SK-N-SH (cell line): ENCODE measurements around the gene MYO7A. TPM values are rescaled to one million over a fixed set of nuclear protein-coding genes. Genes with fewer than 3 reads are reported as not detected.

Experiments
- CTCF ChIA-PET: fragments of 300-600, 350-600 bp; formaldehyde crosslinking; extraction: SDS; loops from one replicate; lab custom pipeline; 2021; lab: Yijun Ruan, JAX
- POLR2A ChIA-PET: fragments of 350-600 bp; sonication (Branson Sonifier 250); formaldehyde crosslinking; extraction: SDS; loops from one replicate; lab custom pipeline; 2020; ENCODE audit warnings: antibody characterized with exemption, inconsistent platforms; lab: Yijun Ruan, JAX
- DNase-seq: peaks from one replicate; pipeline ENCODE4 v3.0.0; 2012
- H2AFZ ChIP-seq: fragments of 200-600 bp; sonication (generic); 2 replicates; pipeline ENCODE4 v1.8.1; 2016; ENCODE audit warnings: antibody characterized with exemption, mild to moderate bottlenecking, low read depth
- H3F3A ChIP-seq: fragments of 200-600 bp; sonication (generic); replicated peaks from 2 replicates; pipeline ENCODE3; 2016; ENCODE audit warnings: antibody characterized with exemption, mild to moderate bottlenecking; ENCODE audit not compliant: insufficient read depth
- H3K27ac ChIP-seq, 2 experiments: fragments of 200-500 bp in 1 of 2; fragments of 200-600 bp in 1 of 2; sonication (Bioruptor generic) in 1 of 2; sonication (generic), shearing (Covaris generic) in 1 of 2; 2 replicates each; pipeline versions ENCODE4 v1.5.1 to v1.6.1; 2014 to 2016; ENCODE audit warnings: low read depth in 2 of 2, inconsistent platforms in 1 of 2, low read length in 1 of 2, mild to moderate bottlenecking in 1 of 2, mixed read lengths in 1 of 2
- H3K27me3 ChIP-seq: fragments of 200-600 bp; sonication (generic), shearing (Covaris generic); 2 replicates; pipeline ENCODE4 v1.6.1; 2016; ENCODE audit warnings: mixed run types; ENCODE audit not compliant: insufficient read depth
- H3K36me3 ChIP-seq, 2 experiments: fragments of 200-500 bp in 1 of 2; fragments of 200-600 bp in 1 of 2; sonication (Bioruptor generic) in 1 of 2; sonication (generic) in 1 of 2; replicated peaks in 1 of 2; 2 replicates each; pipeline versions ENCODE3 to v1.5.1; 2014 to 2016; ENCODE audit warnings: low read length in 1 of 2, mild to moderate bottlenecking in 1 of 2; ENCODE audit not compliant: insufficient read depth in 2 of 2, control insufficient read depth in 1 of 2
- H3K4me1 ChIP-seq, 2 experiments: fragments of 200-500 bp in 1 of 2; fragments of 200-600 bp in 1 of 2; sonication (Bioruptor generic) in 1 of 2; sonication (generic), shearing (Covaris generic) in 1 of 2; 2 replicates each; pipeline versions ENCODE4 v1.5.1 to v1.6.1; 2014 to 2016; ENCODE audit warnings: low read depth in 1 of 2, low read length in 1 of 2, mixed run types in 1 of 2; ENCODE audit not compliant: insufficient read depth in 2 of 2, control insufficient read depth in 1 of 2
- H3K4me2 ChIP-seq: fragments of 200-600 bp; sonication (generic), shearing (Covaris generic); 2 replicates; pipeline ENCODE4 v1.6.1; 2017; ENCODE audit warnings: mixed run types
- H3K4me3 ChIP-seq, 2 experiments: fragments of 200-500 bp in 1 of 2; fragments of 200-600 bp in 1 of 2; sonication (Bioruptor generic) in 1 of 2; sonication (generic), shearing (Covaris generic) in 1 of 2; 2 replicates each; pipeline versions ENCODE4 v1.5.1 to v1.8.1; 2014 to 2016; ENCODE audit warnings: low read depth in 2 of 2, inconsistent platforms in 1 of 2, low read length in 1 of 2, mild to moderate bottlenecking in 1 of 2, mixed read lengths in 1 of 2, moderate library complexity in 1 of 2
- H3K79me2 ChIP-seq: fragments of 200-600 bp; sonication (generic); 2 replicates; pipeline ENCODE4 v1.8.1; 2017; ENCODE audit warnings: mild to moderate bottlenecking; ENCODE audit not compliant: insufficient read depth
- H3K9ac ChIP-seq: fragments of 200-600 bp; sonication (generic); 2 replicates; pipeline ENCODE4 v1.6.1; 2017; ENCODE audit warnings: mixed run types
- H3K9me2 ChIP-seq: fragments of 200-600 bp; sonication (generic); 2 replicates; pipeline ENCODE4 v1.6.1; 2017; ENCODE audit warnings: mixed run types
- H3K9me3 ChIP-seq: fragments of 200-600 bp; sonication (generic); 2 replicates; pipeline ENCODE4 v1.6.1; 2017; ENCODE audit warnings: mixed run types, mild to moderate bottlenecking, moderate library complexity
- H4K20me1 ChIP-seq: fragments of 200-600 bp; sonication (generic); 2 replicates; pipeline ENCODE4 v1.6.1; 2017; ENCODE audit warnings: mild to moderate bottlenecking, mixed run types; ENCODE audit not compliant: insufficient read depth
- CHD2 ChIP-seq: fragments of 150-350 bp; IDR thresholded peaks from 2 replicates; pipeline ENCODE4 v1.6.1; 2018; ENCODE audit warnings: low read length; ENCODE audit not compliant: partially characterized antibody
- EP300 ChIP-seq, 2 experiments: IDR thresholded peaks; 2 replicates each; pipeline versions ENCODE4 v1.4.0 to v1.6.1; 2012; ENCODE audit warnings: borderline replicate concordance in 1 of 2, low read depth in 1 of 2, low read length in 1 of 2
- FOXJ3 ChIP-seq: sonication (generic); formaldehyde crosslinking; IDR thresholded peaks from 2 replicates; pipeline ENCODE4 v1.5.1; 2020; ENCODE audit warnings: mild to moderate bottlenecking, missing genetic modification reagents
- GABPA ChIP-seq: IDR thresholded peaks from 2 replicates; pipeline ENCODE4 v1.4.0; 2012; ENCODE audit warnings: low read depth, mild to moderate bottlenecking
- JUND ChIP-seq: IDR thresholded peaks from 2 replicates; pipeline ENCODE4 v1.4.0; 2012
- MAX ChIP-seq: IDR thresholded peaks from 2 replicates; pipeline ENCODE4 v1.4.0; 2012; ENCODE audit warnings: low read depth
- RAD21 ChIP-seq: IDR thresholded peaks from 2 replicates; pipeline ENCODE4 v1.6.1; 2012; ENCODE audit warnings: mild to moderate bottlenecking, low read length
- RXRA ChIP-seq: IDR thresholded peaks from 2 replicates; pipeline ENCODE4 v1.4.0; 2012; ENCODE audit warnings: low read depth, mild to moderate bottlenecking, borderline replicate concordance
- TAF1 ChIP-seq: IDR thresholded peaks from 2 replicates; pipeline ENCODE4 v1.6.1; 2012; ENCODE audit warnings: low read depth, mild to moderate bottlenecking, low read length, moderate library complexity, borderline replicate concordance
- TEAD4 ChIP-seq: IDR thresholded peaks from 2 replicates; pipeline ENCODE4 v1.4.0; 2012; ENCODE audit warnings: mild to moderate bottlenecking, borderline replicate concordance; ENCODE audit not compliant: insufficient read depth
- WGBS: methylation state at CpG from one replicate; pipeline ENCODE4 v1.1.6; 2017; ENCODE audit warnings: low lambda C conversion rate; 5-methylcytosine and 5-hydroxymethylcytosine counted together
- polyA plus RNA-seq, 3 experiments: library from polyadenylated mRNA; depleted of rRNA; stranded (reverse); fragments of >200 nt; gene quantifications; 2 replicates each; pipeline ENCODE4 v1.2.3, GENCODE V29; 2012
- TF ChIP-seq, protein P1 (sequence below): IDR thresholded peaks from 2 replicates; pipeline ENCODE4 v1.6.1; 2012; ENCODE audit warnings: mild to moderate bottlenecking, low read depth, low read length, moderate library complexity
- TF ChIP-seq, protein P2 (sequence below): fragments of 200-600 bp; sonication (generic); IDR thresholded peaks from 2 replicates; pipeline ENCODE4 v1.6.1; 2017; ENCODE audit warnings: antibody characterized with exemption, mild to moderate bottlenecking, moderate library complexity

The MYO7A gene
- polyA plus RNA-seq, 1 of the 3 experiments (the other 2 are of a cell fraction): 0.08 TPM

GRCh38 chr11:77186302-77186701, 58.3 kb downstream of the MYO7A start:
- Histone ChIP-seq H3F3A (no peaks in the 10 kb centered on the region), H3K4me1 (no peaks in the 10 kb centered on the region), H3K9me2 (no peaks in the 10 kb centered on the region), H3K27me3 (no peaks in the 10 kb centered on the region)
- 39% methylated on average over 1 of the region's 1 CpG for WGBS
- no peak for TF ChIP-seq TAF1
- TF ChIP-seq, all 33 proteins: peak for 0
- Histone ChIP-seq H3K4me3 (no peak overlapping the region), H3K9ac (no peak overlapping the region), H3K4me2 (no peak overlapping the region), H3K27ac (no peak overlapping the region), H3K79me2 (no peaks in the 10 kb centered on the region), H4K20me1 (no peaks in the 10 kb centered on the region), H3K9me3 (no peaks in the 10 kb centered on the region), H2AFZ (no peak overlapping the region), H3K36me3 (no peaks in the 10 kb centered on the region)
- ChIA-PET CTCF (interaction anchor here (0.8 to 11.8 kb wide), 8 partner anchors 11 to 367 kb away, joined by 4 to 270 read pairs (median 16); partner anchors contain the start of gene MYO7A), POLR2A (interaction anchor here (1.2 kb wide), 1 partner anchor 59 kb away, joined by 7 read pairs; the partner anchor contains the start of gene MYO7A)
- no peak for DNase-seq

DNA sequence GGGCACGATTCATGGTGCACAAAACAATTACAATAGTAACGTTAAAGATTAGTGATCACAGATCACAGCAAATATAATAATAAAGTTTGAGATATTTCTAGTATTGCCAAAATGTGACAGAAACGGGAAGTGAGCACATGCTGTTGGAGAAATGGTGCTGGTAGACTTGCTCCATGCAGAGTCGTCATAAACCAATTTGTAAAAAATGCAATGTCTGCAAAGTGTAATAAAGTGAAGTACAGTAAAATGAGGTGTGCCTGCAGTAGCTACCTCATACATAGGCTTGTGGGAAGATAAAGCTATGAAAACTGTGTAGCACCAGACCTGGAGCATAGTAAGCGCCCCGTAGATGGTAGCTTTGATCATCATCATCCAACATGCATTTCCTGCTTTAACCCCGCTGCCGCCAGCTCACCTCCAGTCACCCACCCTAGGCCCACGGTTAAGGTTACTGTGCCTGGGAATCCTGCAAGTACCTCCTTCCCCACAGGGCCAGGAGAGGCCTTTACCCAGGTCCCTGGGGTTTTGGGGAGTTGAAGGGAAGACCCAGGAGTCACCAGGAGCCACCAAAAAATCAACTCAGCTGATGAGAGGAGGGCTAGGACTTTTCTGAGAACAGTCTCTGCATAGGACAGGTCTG, 59.2 kb downstream of the MYO7A start:
- no peaks in the 10 kb centered on the region for H3K79me2 ChIP-seq
- H3K9me2 ChIP-seq: no peaks in the 10 kb centered on the region
- H2AFZ ChIP-seq: no peak overlapping the region
- H4K20me1 ChIP-seq: no peaks in the 10 kb centered on the region
- no peaks in the 10 kb centered on the region for H3F3A ChIP-seq
- TF ChIP-seq EP300 (IDR thresholded peaks at IDR 0.05; ENCODE audit: borderline replicate concordance in 1 of 2, low read depth in 1 of 2, low read length in 1 of 2) (no peak), RAD21 (no peak), TEAD4 (no peak), MAX (no peak), GABPA (no peak), TAF1 (no peak), CHD2 (no peak), RXRA (no peak), JUND (no peak), FOXJ3 (CRISPR knock-in tag) (no peak)
- TF ChIP-seq, protein P1, sequence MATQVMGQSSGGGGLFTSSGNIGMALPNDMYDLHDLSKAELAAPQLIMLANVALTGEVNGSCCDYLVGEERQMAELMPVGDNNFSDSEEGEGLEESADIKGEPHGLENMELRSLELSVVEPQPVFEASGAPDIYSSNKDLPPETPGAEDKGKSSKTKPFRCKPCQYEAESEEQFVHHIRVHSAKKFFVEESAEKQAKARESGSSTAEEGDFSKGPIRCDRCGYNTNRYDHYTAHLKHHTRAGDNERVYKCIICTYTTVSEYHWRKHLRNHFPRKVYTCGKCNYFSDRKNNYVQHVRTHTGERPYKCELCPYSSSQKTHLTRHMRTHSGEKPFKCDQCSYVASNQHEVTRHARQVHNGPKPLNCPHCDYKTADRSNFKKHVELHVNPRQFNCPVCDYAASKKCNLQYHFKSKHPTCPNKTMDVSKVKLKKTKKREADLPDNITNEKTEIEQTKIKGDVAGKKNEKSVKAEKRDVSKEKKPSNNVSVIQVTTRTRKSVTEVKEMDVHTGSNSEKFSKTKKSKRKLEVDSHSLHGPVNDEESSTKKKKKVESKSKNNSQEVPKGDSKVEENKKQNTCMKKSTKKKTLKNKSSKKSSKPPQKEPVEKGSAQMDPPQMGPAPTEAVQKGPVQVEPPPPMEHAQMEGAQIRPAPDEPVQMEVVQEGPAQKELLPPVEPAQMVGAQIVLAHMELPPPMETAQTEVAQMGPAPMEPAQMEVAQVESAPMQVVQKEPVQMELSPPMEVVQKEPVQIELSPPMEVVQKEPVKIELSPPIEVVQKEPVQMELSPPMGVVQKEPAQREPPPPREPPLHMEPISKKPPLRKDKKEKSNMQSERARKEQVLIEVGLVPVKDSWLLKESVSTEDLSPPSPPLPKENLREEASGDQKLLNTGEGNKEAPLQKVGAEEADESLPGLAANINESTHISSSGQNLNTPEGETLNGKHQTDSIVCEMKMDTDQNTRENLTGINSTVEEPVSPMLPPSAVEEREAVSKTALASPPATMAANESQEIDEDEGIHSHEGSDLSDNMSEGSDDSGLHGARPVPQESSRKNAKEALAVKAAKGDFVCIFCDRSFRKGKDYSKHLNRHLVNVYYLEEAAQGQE: no peak
- TF ChIP-seq, protein P2, sequence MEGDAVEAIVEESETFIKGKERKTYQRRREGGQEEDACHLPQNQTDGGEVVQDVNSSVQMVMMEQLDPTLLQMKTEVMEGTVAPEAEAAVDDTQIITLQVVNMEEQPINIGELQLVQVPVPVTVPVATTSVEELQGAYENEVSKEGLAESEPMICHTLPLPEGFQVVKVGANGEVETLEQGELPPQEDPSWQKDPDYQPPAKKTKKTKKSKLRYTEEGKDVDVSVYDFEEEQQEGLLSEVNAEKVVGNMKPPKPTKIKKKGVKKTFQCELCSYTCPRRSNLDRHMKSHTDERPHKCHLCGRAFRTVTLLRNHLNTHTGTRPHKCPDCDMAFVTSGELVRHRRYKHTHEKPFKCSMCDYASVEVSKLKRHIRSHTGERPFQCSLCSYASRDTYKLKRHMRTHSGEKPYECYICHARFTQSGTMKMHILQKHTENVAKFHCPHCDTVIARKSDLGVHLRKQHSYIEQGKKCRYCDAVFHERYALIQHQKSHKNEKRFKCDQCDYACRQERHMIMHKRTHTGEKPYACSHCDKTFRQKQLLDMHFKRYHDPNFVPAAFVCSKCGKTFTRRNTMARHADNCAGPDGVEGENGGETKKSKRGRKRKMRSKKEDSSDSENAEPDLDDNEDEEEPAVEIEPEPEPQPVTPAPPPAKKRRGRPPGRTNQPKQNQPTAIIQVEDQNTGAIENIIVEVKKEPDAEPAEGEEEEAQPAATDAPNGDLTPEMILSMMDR: no peak
- DNase-seq: no peak
- no peaks in the 10 kb centered on the region for H3K36me3 ChIP-seq
- no peaks in the 10 kb centered on the region for H3K9me3 ChIP-seq
- no peaks in the 10 kb centered on the region for H3K27me3 ChIP-seq
- no peak overlapping the region for H3K9ac ChIP-seq
- no peak overlapping the region for H3K4me3 ChIP-seq
- H3K27ac ChIP-seq: no peak overlapping the region
- CTCF ChIA-PET: interaction anchor here (0.7 to 11.8 kb wide), 26 partner anchors 8 to 367 kb away, joined by 3 to 270 read pairs (median 6); partner anchors contain the start of gene MYO7A
- no peak overlapping the region for H3K4me2 ChIP-seq
- H3K4me1 ChIP-seq: no peaks in the 10 kb centered on the region
- POLR2A ChIA-PET: no interaction called here
- WGBS: 84% methylated on average over 9 of the region's 9 CpGs
